Medulla oblongata (tissue), 1 donor: ENCODE data around the gene SENP7.
"Not testable (repeated sequence)": the region's sequence is repeated elsewhere in the genome, so short reads cannot be mapped to it uniquely, and the experiment has no call there.

Experiments used
- DNase-seq: peaks from one replicate; pipeline ENCODE4 v3.0.0-alpha.2; 2015; ENCODE audit errors: extremely low spot score

SENP7 gene

DNA sequence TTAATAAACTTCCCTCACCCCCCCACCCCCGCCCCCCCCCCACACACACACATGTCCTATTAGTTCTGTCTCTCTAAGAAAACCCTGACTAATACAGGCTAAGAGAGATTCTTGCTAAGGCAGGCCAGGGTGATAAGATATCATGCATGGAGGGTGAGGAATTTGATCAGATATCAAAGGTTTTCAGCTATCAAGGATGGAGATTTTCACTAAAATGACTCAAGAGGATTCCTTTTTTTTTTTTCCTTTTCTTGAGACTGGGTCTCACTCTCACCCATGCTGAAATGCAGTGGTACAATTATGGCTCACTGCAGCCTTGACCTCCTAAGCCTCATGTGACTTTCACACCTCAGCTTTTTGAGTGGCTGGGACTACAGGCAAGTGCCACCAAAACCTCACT is 14.9 kb upstream of the SENP7 start:
- DNase-seq: no peak

DNA sequence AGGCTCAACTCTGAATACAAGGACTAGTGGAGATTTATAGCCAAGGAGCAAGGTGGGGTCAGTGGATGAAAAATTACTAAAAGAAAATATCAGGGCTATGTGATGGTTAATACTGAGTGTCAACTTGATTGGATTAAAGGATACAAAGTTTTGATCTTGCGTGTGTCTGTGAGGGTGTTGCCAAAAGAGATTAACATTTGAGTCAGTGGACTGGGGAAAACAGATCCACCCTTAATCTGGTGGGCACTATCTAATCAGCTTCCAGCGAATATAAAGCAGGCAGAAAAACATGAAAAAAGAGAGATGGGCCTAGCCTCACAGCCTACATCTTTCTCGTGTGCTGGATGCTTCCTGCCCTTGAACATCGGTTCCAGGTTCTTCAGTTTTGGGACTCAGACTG is 14.4 kb upstream of the SENP7 start:
- DNase-seq: no peak

DNA sequence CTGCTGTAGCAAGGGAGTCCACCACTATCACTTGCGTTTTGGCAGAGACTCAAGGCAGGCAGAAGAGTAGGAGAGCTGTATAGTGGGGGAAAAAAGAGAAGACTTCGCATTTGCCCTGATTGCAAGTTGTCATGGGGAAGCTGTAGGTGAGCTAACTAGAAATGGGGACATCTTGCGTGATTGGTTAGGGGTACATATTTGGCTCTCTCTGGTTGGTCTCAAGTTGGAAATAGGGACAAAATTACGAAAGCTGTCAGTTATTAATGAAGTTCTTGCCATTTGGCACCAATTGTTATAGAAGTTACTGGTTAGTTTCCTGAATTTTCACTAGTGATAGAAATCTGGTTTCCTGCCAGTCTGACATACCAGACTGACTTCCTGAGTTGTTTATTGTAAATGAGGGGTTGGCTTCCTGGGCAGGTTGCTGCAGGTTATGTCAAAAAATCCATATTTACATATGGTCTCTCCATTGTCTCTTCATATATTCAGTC is 8.2 kb upstream of the SENP7 start:
- DNase-seq: no peak

DNA sequence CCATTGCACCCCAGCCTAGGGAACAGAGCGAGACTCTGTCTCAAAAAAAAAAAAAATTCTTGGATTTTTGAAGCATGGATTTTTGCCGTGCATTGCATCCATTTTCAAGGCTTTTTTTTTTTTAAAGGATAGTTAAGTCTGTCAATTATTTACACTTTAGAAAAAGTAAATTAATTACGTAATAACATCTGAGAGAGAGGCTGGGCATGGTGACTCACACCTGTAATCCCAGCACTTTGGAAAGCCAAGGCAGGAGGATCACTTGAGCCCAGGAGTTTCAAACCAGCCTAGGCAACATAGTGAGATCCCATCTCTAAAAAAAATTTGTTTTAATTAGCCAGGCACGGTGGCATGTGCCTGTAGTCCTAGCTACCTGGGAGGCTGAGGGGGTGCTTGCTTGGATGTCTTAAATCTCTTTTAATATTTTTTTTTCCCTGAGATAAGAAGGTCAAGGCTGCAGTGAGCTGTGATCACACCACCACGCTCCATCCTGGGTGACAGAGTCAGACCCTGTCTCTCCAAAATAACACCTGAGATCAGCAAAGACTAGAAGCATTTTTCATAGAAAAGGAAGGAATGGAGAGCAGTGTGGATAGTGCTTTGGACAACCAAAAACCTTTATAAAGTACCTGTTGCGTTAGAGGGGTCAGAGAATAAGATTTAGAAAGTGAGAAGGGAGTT is 6.8 kb upstream of the SENP7 start:
- no peak for DNase-seq

DNA sequence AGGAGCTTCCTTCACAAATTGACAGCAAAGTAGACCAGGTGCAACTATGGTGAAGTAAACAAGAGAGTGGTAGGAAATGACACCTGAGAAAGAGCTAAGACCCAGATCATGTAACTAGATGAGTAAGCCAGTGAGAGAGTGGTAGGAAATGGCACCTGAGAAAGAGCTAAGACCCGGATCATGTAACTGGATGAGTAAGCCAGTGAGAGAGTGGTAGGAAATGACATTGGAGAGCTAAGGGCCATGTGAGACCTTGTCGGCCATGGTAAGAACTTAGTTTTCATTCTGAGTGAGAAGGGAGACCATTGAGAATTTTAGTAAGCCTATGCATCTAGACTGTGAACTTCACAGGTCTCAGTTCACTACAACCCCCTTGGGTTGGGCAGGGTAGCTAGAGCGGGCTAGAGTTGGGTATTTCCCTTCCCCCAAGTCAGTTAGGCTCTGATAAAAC is 5.4 kb upstream of the SENP7 start:
- DNase-seq: no peak

DNA sequence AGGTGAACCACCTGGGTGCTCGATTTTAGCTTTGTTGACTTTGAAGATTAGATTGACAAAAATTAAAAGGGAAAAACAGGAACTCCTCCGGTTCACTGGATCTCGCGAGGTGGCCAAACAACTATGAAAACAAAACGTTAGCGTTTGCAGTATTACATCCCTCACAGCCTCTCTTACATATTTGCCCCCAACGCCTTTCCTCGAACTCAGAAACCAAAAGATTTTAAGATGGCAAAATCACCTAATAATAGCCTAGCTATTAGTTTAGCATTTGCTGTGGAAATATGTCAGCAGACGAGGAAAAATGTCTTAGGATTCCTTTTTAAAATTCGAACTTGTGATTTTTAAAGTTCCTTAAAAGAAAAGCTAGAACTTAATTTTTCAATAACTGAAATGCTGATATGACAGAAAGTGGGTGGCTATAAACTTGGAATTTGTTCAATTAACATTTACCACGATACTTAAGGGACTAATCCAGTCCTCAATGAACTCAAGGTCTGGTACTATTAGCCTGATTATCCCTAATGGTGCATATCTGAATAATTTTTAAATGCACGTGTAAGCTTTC is 491 bp upstream of the SENP7 start:
- DNase-seq: no peak

DNA sequence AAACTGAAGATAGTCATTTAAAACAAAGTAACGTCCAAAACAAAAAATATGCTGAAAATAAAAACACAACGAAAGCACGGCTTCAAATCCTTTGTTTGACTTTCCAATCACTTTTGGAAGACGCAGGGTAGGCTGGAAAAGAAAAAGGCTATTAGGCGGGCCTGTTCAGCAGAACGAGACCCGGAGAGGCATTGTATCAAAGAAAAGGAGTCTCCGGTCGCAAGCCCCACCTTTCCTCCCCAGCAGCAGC is 691 bp downstream of the SENP7 start:
- DNase-seq: no peak

DNA sequence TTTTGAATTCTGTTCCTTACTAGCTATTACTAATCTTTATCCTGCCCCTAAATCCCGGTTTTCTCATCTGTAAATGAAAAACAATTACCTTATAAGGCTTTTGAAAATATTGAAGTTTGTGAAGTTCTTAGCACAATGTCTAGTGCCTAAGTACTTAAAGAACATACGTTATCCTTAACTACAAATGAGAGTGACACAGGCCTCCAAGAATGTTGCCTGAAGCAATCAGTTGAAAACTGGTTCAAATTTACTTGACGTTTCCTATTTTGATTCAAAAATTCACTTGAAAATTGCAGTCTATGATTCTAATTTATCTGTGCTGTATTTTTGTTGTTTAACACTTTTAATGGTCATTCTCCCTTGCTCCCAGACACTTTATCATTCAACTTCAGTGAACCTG is 3.2 kb downstream of the SENP7 start:
- no peak for DNase-seq

DNA sequence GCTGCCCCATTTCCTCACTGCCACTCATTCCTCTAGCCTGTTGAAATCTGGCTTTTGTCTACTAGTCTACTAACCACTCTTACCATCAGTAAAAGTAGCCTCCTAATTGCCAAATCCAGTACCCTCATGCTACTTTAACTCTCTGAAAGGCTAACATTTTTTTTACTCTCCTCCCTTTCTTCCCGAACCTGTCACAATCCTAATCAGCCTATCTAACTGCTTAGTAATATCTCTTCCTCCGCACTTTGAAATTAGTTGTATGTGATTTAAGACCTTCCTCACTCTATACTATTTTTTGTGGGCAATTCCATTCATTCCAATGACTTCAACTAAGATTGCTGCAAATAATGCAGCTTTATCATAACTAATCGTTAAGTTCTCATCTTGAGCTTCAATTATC is 3.7 kb downstream of the SENP7 start:
- DNase-seq: no peak

DNA sequence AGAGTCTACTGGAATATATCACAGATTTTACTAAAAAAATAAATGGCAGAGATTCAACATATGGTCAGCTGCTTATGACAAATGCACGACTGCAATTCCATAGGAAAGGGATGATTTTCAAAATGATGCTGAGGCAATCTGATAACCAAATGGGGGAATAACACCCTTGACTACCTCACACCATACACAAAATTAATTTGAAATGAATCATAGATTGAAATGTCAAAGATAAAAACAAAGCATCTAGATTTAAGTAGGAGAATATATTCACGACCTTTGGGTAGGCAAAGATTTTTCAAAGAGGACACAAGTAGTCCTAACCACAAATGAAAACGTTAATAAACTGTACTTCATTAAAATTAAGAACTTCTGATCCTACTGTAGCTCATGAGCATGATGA is 11.2 kb downstream of the SENP7 start:
- no peak for DNase-seq

DNA sequence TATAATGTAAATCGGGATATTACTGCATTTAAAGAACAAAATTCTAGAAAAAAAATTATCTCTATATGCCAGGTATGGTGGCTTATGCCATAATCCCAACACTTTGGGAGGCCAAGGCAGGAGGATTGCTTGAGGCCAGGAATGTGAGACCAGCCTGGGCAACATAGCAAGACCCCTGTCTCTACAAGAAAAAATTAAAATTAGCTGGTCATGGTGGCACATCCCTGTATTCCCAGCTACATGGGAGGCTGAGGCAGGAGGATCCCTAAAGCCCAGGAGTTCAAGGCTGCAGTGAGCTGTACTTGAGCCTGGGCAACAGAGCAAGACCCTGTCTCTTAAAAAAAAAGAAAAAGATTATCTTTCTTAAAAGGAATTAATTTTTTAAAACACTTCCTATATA is 12.8 kb downstream of the SENP7 start:
- no peak for DNase-seq

DNA sequence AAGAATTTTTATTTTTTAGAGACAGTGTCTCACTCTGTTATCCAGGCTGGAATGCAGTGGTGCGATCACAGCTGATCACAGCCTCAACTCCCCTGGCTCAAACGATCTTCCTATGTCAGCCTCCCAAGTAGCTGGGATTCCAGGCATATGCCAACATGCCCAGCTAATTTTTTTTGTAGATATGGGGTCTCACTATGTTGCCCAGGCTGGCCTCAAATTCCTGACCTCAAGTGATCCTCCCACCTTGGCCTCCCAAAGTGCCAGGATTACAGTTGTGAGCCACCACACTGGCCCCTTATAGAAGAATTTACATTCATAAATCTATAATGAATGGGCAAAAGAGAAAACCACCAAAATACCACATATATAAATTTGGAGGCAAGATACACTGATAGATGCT is 15.2 kb downstream of the SENP7 start:
- no peak for DNase-seq

DNA sequence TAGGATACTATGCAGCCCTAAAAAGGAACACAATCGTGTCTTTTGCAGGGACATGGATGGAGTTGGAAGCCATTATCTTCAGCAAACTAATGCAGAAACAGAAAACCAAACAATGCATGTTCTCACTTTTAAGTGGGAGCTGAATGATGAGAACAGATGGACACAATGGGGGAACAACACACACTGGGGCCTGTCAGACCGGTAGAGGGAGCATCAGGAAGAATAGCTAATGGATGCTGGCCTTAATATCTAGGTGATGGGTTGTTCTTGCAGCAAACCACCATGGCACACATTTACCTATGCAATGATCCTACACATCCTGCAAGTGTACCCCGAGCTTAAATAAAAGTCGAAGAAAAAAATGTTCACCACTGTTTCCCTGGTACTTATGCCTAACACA is 17.5 kb downstream of the SENP7 start:
- DNase-seq: no peak

DNA sequence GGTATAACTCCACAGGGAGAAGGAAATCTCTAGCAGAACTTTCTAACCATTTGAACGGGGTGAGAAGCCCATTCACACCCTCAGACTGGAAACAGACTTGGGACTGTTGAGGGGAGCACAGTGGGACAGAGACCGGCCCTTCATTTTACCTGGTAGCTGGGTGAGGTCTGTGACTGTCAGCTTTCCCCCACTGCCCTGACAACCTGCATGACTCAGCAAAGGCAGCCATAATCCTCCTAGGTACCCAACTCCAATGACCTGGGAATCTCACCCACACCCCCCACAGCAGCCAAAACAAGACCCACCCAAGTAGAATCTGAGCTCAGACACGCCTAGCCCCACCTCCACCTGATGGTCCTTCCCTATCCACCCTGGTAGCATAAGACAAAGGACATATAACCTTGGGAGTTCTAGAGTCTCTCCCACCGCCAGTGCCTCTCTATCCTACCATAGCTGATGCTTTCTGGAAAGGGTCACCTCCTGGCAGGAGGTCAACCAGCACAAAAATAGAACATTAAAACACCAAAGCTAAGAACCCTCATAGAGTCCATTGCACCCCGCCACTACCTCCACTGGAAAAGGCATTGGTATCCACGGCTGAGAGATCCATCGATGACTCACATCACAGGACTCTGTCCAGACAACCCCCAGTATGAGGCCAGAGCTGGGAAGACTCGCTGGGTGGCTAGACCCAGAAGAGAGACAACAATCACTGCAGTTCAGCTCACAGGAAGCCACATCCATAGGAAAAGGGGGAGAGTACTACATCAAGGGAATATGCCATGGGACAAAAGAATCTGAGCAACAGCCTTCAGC is 28.0 kb downstream of the SENP7 start:
- DNase-seq: no peak

DNA sequence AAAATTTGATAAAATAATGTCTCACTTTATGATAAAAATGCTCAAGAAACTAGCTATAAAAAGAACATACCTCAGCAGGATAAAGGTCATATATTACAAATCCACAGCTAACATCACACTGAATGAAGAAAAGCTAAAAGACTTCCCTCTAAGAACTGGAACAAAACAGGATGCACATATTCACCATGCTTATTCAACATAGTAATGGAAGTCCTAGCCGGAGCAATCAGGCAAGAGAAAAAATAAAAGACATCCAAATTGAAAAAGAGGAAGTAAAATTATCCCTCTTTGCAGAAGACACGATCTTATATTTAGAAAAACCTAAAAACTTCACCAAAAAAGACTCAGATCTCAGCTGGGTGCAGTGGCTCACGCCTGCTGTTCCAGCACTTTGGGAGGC is 34.0 kb downstream of the SENP7 start:
- no peak for DNase-seq

DNA sequence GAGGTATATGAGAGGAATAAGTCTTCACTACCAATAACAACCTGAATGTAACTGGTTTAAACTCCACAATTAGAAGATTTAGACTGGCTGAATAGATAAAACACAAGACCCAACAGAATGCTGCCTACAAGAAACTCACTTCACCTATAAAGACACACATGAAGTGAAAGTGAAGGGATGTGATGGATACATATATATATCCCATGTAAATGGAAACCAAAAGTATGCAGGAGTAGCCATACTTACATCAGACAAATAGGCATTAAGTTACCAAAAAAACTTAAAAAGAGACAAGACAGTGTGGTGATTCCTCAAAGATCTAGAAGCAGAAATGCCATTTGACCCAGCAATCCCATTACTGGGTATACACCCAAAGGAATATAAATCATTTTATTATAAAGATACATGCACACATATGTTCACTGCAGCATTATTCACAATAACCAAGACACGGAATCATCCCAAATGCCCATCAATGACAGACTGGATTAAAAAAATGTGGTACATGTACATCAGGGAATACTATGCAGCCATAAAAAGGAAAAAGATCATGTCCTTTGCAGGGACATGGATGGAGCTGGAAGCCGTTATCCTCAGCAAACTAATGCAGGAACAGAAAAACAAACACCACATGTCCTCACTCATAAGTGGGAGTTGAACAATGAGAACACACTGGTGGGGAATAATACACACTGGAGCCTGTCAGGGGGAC is 38.0 kb downstream of the SENP7 start:
- not testable (repeated sequence) for DNase-seq

DNA sequence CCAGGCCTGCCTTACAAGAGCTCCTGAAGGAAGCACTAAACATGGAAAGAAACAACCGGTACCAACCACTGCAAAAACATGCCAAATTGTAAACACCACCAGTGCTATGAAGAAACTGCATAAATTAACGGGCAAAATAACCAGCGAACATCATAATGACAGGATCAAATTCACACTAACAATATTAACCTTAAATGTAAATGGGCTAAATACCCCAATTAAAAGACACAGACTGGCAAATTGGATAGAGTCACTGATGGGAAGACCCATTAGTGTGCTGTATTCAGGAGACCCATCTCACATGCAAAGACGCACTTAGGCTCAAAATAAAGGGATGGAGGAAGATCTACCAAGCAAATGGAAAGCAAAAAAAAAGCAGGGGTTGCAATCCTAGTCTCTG is 44.3 kb downstream of the SENP7 start:
- DNase-seq: not testable (repeated sequence)

DNA sequence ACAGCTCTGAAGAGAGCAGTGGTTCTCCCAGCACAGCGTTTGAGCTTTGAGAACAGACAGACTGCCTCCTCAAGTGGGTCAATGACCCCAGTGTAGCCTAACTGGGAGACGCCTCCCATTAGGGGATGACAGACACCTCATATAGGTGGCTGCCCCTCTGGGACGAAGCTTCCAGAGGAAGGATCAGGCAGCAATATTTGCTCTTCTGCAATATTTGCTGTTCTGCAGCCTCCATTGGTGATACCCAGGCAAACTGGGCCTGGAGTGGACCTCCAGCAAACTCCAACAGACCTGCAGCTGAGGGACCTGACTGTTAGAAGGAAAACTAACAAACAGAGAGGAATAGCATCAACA is 45.7 kb downstream of the SENP7 start:
- DNase-seq: not testable (repeated sequence)

DNA sequence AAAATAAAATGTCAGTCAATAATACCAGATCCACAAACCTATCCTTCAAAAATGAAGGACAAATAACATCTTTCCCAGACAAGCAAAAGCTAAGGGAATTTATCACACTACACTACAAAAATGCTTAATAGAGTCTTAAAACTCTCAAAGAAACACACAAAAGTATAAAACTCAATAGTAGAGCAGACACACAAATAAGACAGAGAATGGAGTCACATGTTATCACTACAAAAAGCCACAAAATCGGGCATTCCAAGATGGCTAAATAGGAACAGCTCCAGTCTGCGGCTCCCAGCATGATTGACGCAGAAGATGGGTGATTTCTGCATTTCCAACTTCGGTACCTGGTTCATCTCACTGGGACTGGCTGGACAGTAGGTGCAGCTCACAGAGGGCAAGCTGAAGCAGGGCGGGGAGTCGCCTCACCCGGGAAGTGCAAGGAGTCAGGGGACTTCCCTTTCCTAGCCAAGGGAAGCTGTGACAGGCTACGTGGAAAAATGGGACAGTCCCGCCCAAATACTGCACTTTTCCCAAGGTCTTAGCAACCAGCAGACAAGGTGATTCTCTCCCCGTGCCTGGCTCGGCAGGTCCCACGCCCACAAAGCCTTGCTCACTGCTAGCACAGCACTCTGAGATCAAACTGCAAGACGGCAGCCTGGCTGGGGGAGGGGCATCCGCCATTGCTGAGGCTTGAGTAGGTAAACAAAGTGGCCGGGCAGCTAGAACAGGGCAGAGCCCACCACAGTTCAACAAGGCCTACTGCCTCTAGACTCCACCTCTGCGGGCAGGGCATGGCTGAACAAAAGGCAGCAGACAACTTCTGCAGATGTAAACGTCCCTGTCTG is 46.3 kb downstream of the SENP7 start:
- DNase-seq: no peak

DNA sequence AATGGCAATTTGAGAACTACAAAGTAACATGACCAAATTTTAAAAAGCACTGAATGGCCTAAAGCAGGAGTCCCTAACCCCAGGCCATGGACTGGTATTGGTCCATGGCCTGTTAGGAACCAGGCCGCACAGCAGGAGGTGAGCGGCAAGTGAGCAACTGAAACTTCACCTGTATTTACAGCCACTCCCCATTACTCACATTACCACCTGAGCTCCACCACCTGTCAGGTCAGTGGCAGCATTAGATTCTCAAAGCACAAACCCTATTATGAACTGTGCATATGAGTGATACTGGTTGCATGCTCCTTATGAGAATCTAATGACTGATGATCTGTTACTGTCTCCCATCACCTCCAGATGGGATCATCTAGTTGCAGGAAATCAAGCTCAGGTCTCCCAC is 48.8 kb downstream of the SENP7 start:
- DNase-seq: no peak

DNA sequence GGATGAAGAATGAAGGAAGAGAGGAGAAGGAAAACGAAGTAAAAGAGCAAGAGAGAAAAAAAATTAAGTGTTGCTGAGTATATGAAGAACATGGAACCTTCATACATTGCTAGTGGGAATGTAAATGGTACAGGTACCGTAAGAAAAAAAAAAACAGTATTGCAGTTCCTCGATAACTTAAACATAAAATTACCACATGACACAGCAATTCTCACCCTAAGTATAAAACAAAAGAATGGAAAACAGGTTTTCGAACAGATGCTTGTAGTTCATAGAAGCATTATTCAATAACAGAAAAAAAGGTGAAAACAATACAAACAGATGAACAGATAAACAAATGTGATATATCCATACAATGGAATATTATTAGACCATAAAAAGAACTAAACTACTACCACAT is 51.6 kb downstream of the SENP7 start:
- DNase-seq: no peak

DNA sequence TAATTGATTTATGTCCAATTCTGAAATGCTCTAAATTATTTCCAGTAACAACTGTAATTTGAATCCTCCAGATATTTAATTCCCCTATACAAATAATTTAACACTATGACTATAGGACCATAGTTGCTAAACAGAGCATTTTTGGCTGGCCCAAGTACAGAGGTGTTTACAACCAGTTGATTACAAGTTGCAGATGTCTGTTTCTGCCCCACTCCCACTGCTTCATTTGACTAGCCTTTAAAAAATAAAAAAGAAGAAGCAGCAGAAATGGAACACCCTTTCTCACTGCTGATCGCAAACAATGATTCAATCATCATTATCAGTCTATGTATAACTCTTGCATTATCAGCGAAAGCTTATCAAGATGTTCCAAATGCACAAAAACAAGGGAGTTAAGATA is 54.6 kb downstream of the SENP7 start:
- no peak for DNase-seq
